Stimulated activated CD4-positive, alpha-beta T cell treated with anti-CD3 and anti-CD28 coated beads, Interleukin-2, amount 100 ng/mL, for 4 hours (primary cell): ENCODE measurements around the gene SLFN14.
"Not testable (repeated sequence)": the region's sequence is repeated elsewhere in the genome, so short reads cannot be mapped to it uniquely, and the experiment has no call there.

Source experiments
- DNase-seq: peaks from one replicate; pipeline ENCODE4 v3.0.0-alpha.2; 2020; ENCODE audit warnings: low read depth

SLFN14 gene

GRCh38 chr17:35559495-35560210, 966 bp downstream of the SLFN14 start:
- no peak for DNase-seq

- DNase-seq, result no peak
Observed at GRCh38 chr17:35557353-35557752, 3.3 kb downstream of the SLFN14 start.

GRCh38 chr17:35555691-35556090, 4.9 kb downstream of the SLFN14 start:
- no peak for DNase-seq

- no peak for DNase-seq
Observed at GRCh38 chr17:35554668-35555067, 6.0 kb downstream of the SLFN14 start.

GRCh38 chr17:35553310-35553709, 7.3 kb downstream of the SLFN14 start:
- no peak for DNase-seq

- DNase-seq, result no peak
Observed at GRCh38 chr17:35548978-35549377, 11.6 kb downstream of the SLFN14 start.

- DNase-seq, result no peak
Observed at GRCh38 chr17:35548208-35548810, 12.3 kb downstream of the SLFN14 start.

- no peak for DNase-seq
Observed at GRCh38 chr17:35546487-35546886, 14.1 kb downstream of the SLFN14 start.

GRCh38 chr17:35545150-35545549, 15.5 kb downstream of the SLFN14 start:
- no peak for DNase-seq

- no peak for DNase-seq
Observed at GRCh38 chr17:35543856-35544255, 16.8 kb downstream of the SLFN14 start.

GRCh38 chr17:35542990-35543389, 17.6 kb downstream of the SLFN14 start:
- DNase-seq, result no peak

- DNase-seq, result no peak
Observed at GRCh38 chr17:35541434-35541833, 19.2 kb downstream of the SLFN14 start.

GRCh38 chr17:35540589-35541404, 19.8 kb downstream of the SLFN14 start:
- no peak for DNase-seq

- DNase-seq, result no peak
Observed at GRCh38 chr17:35539659-35540026, 21.0 kb downstream of the SLFN14 start.

- peak; percentile 16 for DNase-seq
Observed at GRCh38 chr17:35537601-35538141, 22.9 kb downstream of the SLFN14 start, which contains the start of gene SLFN12L. TSS of gene SLFN12L (minus strand) at chr17:35537678. CDS start at chr17:35522364, 15,314 bp downstream.

- peak; percentile 28 for DNase-seq
Observed at GRCh38 chr17:35536664-35537171, 23.9 kb downstream of the SLFN14 start.

- DNase-seq, result not testable (repeated sequence)
Observed at GRCh38 chr17:35535406-35535805, 25.2 kb downstream of the SLFN14 start.

GRCh38 chr17:35534576-35535093, 26.0 kb downstream of the SLFN14 start:
- DNase-seq, result no peak

- DNase-seq, result no peak
Observed at GRCh38 chr17:35531160-35531559, 29.5 kb downstream of the SLFN14 start.

- DNase-seq, result no peak
Observed at GRCh38 chr17:35529866-35530265, 30.8 kb downstream of the SLFN14 start.

GRCh38 chr17:35529326-35529725, 31.3 kb downstream of the SLFN14 start:
- not testable (repeated sequence) for DNase-seq

- DNase-seq, result no peak
Observed at GRCh38 chr17:35523296-35523695, 37.3 kb downstream of the SLFN14 start.
